GM04504 (cell line): Measurements from ENCODE around the gene RAC2.

ENCODE experiments used
- DNase-seq: peaks from one replicate; pipeline ENCODE4 v3.0.0-alpha.2; 2012; ENCODE audit warnings: low read depth

Gene RAC2

GRCh38 chr22:37275134-37275533, 31.1 kb upstream of the RAC2 start:
- DNase-seq, result no peak

GRCh38 chr22:37274380-37274862, 30.4 kb upstream of the RAC2 start:
- DNase-seq, result no peak

GRCh38 chr22:37273846-37274225, 29.8 kb upstream of the RAC2 start:
- no peak for DNase-seq

- no peak for DNase-seq
Observed at GRCh38 chr22:37273126-37273845, 29.2 kb upstream of the RAC2 start.

GRCh38 chr22:37270928-37271650, 27.0 kb upstream of the RAC2 start:
- DNase-seq, result no peak

- no peak for DNase-seq
Observed at GRCh38 chr22:37269936-37270678, 26.0 kb upstream of the RAC2 start.

- DNase-seq, result no peak
Observed at GRCh38 chr22:37267661-37268413, 23.8 kb upstream of the RAC2 start.

GRCh38 chr22:37267135-37267587, 23.1 kb upstream of the RAC2 start:
- DNase-seq, result no peak

GRCh38 chr22:37266581-37267134, 22.6 kb upstream of the RAC2 start:
- DNase-seq, result no peak

GRCh38 chr22:37263966-37264887, 20.2 kb upstream of the RAC2 start:
- DNase-seq, result no peak

GRCh38 chr22:37262346-37262745, 18.3 kb upstream of the RAC2 start:
- no peak for DNase-seq

GRCh38 chr22:37260901-37261336, 16.9 kb upstream of the RAC2 start:
- no peak for DNase-seq

- no peak for DNase-seq
Observed at GRCh38 chr22:37260155-37260795, 16.2 kb upstream of the RAC2 start.

- no peak for DNase-seq
Observed at GRCh38 chr22:37259540-37260029, 15.5 kb upstream of the RAC2 start.

- no peak for DNase-seq
Observed at GRCh38 chr22:37258753-37259401, 14.8 kb upstream of the RAC2 start.

- no peak for DNase-seq
Observed at GRCh38 chr22:37258005-37258752, 14.1 kb upstream of the RAC2 start.

GRCh38 chr22:37256075-37256726, 12.1 kb upstream of the RAC2 start:
- DNase-seq, result no peak

GRCh38 chr22:37255558-37256006, 11.5 kb upstream of the RAC2 start:
- DNase-seq, result no peak
